ENCODE measurements around the gene CGRRF1.

GRCh38 chr14:54512393-54512792, 2.7 kb downstream of the CGRRF1 start:
- TF ChIP-seq ZNF155 (tag by site-specific recombination; IDR thresholded peaks at IDR 0.05): no peak
- TF ChIP-seq CTCF (tag by site-specific recombination; IDR thresholded peaks at IDR 0.05): no peak
- no peak for TF ChIP-seq ZNF302 (tag by site-specific recombination; IDR thresholded peaks at IDR 0.05; ENCODE audit: low read depth)
- TF ChIP-seq ZNF354C (tag by site-specific recombination; IDR thresholded peaks at IDR 0.05; ENCODE audit: borderline replicate concordance, low read depth): no peak
- no peak for TF ChIP-seq GFI1B (tag by site-specific recombination; IDR thresholded peaks at IDR 0.05)
- no peak for TF ChIP-seq MZF1 (tag by site-specific recombination; IDR thresholded peaks at IDR 0.05; ENCODE audit: borderline replicate concordance)
- no peak for TF ChIP-seq ZNF585B (tag by site-specific recombination; IDR thresholded peaks at IDR 0.05)
